Measurements from ENCODE around the gene CEBPE.

GRCh38 chr14:23167116-23167847 lies 48.2 kb upstream of the CEBPE start:
- TF ChIP-seq CTCF (IDR thresholded peaks at IDR 0.05) (no peak), EZH2 (IDR thresholded peaks at IDR 0.05; ENCODE audit: borderline replicate concordance, insufficient read depth, low read depth, low read length, poor library complexity, severe bottlenecking) (no peak)

All from B cell (primary cell).